ENCODE measurements around the gene SPAM1.

DNA sequence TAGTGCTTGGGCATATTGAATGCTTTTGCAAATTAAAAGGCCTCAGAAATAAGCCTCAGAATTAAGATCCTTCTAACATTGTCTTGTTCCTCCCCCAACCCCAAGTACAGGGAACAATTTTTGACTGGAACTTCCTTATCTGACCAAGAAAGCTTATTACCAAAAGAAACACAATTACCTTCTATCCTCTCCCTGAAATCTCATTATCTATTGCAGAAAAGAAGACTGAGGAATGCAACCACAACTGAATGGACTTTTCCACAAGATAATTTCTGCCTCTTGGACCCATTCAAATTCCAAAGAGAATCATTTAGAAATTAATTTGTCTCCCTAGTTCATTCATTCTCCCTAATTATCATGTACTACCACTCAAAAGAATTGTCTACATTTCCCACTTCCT is 36.8 kb upstream of the SPAM1 start:
- TF ChIP-seq ZFP36 (IDR thresholded peaks at IDR 0.05; ENCODE audit: borderline replicate concordance, partially characterized antibody) (no peak), HDAC2 (IDR thresholded peaks at IDR 0.05) (no peak)

Measured in A549 (cell line).